ENCODE data around the gene ERO1B.

ERO1B gene

GRCh38 chr1:236181059-236181458 is 100.7 kb downstream of the ERO1B start:
- Histone ChIP-seq H3K27ac (replicated peaks) (no peak overlapping the region), H3K27me3 (ENCODE audit: insufficient read depth, poor library complexity, severe bottlenecking) (no peaks in the 10 kb centered on the region), H3K4me3 (replicated peaks; ENCODE audit: insufficient read depth, low read length) (no peak overlapping the region)
- TF ChIP-seq REST (IDR thresholded peaks at IDR 0.05; ENCODE audit: insufficient replicate concordance, low read depth): no peak
- TF ChIP-seq GABPA (IDR thresholded peaks at IDR 0.05; ENCODE audit: low read depth): no peak
- no peak for TF ChIP-seq SPI1 (IDR thresholded peaks at IDR 0.05; ENCODE audit: borderline replicate concordance, low read depth)
- TF ChIP-seq POLR2AphosphoS5 (IDR thresholded peaks at IDR 0.05; ENCODE audit: low read depth): no peak
- no peak for TF ChIP-seq CTCF (IDR thresholded peaks at IDR 0.05; ENCODE audit: insufficient read depth, low read length)
- DNase-seq (ENCODE audit: low read depth in 1 of 2, low spot score in 1 of 2): no peak

GRCh38 chr1:236179634-236180033 is 102.1 kb downstream of the ERO1B start:
- no peak for DNase-seq (ENCODE audit: low read depth in 1 of 2, low spot score in 1 of 2)
- Histone ChIP-seq H3K27ac (replicated peaks) (no peak overlapping the region), H3K4me3 (replicated peaks; ENCODE audit: insufficient read depth, low read length) (no peak overlapping the region), H3K27me3 (ENCODE audit: insufficient read depth, poor library complexity, severe bottlenecking) (no peaks in the 10 kb centered on the region)
- TF ChIP-seq GABPA (IDR thresholded peaks at IDR 0.05; ENCODE audit: low read depth) (no peak), CTCF (IDR thresholded peaks at IDR 0.05; ENCODE audit: insufficient read depth, low read length) (no peak), SPI1 (IDR thresholded peaks at IDR 0.05; ENCODE audit: borderline replicate concordance, low read depth) (no peak), POLR2AphosphoS5 (IDR thresholded peaks at IDR 0.05; ENCODE audit: low read depth) (no peak), REST (IDR thresholded peaks at IDR 0.05; ENCODE audit: insufficient replicate concordance, low read depth) (no peak)

- Histone ChIP-seq H3K27ac (replicated peaks) (no peak overlapping the region), H3K27me3 (ENCODE audit: insufficient read depth, poor library complexity, severe bottlenecking) (no peaks in the 10 kb centered on the region), H3K4me3 (replicated peaks; ENCODE audit: insufficient read depth, low read length) (no peak overlapping the region)
- TF ChIP-seq CTCF (IDR thresholded peaks at IDR 0.05; ENCODE audit: insufficient read depth, low read length) (no peak), REST (IDR thresholded peaks at IDR 0.05; ENCODE audit: insufficient replicate concordance, low read depth) (no peak), POLR2AphosphoS5 (IDR thresholded peaks at IDR 0.05; ENCODE audit: low read depth) (no peak), GABPA (IDR thresholded peaks at IDR 0.05; ENCODE audit: low read depth) (no peak), SPI1 (IDR thresholded peaks at IDR 0.05; ENCODE audit: borderline replicate concordance, low read depth) (no peak)
- DNase-seq (ENCODE audit: low read depth in 1 of 2, low spot score in 1 of 2): no peak
Measured at GRCh38 chr1:236176337-236177336, 105.1 kb downstream of the ERO1B start.
